Forelimb muscle (tissue), 1 donor: ENCODE data around the gene UNC80. TPM values are rescaled to one million over a fixed set of nuclear protein-coding genes. Genes with fewer than 3 reads are reported as not detected.

Experiments used
- DNase-seq: peaks from one replicate; pipeline ENCODE4 v3.0.0-alpha.2; 2013; ENCODE audit warnings: low read depth
- polyA plus RNA-seq: library from polyadenylated mRNA; unstranded; fragments of 120-200 nt; gene quantifications from one replicate; pipeline ENCODE4 v1.2.1, GENCODE V29; 2013; ENCODE audit not compliant: insufficient read length

UNC80 gene
- polyA plus RNA-seq, 1 donor: 2.4 TPM

DNA sequence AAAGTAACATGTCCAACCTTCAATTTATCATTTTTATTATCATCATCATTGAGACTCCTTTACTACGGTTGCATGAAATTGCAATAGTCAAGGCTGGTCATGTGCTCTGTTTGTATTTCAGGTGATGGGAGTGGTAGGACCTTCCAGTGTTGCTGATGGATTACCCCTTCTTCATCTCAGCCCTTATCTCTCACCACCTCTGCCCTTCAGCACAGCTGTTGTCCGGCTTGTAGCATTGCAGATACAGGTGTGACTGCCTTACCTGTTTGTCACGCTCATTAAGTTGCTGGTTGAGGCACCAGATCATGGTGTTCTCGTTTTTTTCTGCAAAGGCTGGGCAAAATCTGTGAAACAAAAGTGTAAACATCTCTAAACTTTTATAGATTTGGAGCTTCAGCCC is 199.1 kb downstream of the UNC80 start:
- no peak for DNase-seq

DNA sequence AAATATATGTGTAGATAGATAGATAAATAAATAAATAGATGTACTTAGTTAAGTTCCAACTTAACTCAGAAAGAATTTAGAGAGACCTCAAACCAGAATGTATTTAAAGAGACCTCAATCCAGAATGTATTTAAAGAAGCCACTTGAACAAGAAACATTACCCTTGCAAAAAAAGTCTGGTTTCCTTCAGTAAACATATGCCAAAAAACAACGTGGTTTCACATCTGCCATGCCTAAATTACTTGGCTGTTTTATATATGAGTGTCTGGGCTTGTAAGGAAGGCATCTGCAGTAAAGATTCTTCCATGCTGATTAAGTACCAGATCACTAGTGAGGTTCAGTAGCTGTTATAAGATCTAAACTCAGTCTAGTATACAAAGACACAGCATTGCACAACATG is 201.7 kb downstream of the UNC80 start:
- no peak for DNase-seq

GRCh38 chr2:209974576-209974975 is 202.9 kb downstream of the UNC80 start:
- DNase-seq: no peak

GRCh38 chr2:209976698-209977385 is 205.2 kb downstream of the UNC80 start:
- DNase-seq: no peak

- no peak for DNase-seq
Observed at GRCh38 chr2:209977386-209978239, 206.0 kb downstream of the UNC80 start.

DNA sequence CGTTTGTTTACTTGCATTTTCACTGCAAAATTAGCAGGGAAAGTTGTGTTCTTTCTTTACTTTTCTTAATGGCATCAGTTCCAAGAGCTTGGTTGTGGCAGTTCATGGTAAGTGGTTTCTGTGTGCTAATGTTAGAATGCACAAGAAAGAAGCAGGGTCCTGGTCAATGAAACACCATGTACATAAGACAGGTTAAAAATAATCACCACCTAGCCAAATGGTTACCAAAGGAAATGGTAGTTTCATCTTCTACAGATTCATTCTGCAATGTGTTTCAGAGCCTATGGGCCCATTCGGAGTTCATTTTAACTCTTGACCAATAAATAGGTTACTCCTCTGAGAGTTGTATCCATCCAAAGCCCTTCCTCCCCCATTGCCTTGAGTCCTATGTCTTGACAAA is 212.7 kb downstream of the UNC80 start:
- no peak for DNase-seq

DNA sequence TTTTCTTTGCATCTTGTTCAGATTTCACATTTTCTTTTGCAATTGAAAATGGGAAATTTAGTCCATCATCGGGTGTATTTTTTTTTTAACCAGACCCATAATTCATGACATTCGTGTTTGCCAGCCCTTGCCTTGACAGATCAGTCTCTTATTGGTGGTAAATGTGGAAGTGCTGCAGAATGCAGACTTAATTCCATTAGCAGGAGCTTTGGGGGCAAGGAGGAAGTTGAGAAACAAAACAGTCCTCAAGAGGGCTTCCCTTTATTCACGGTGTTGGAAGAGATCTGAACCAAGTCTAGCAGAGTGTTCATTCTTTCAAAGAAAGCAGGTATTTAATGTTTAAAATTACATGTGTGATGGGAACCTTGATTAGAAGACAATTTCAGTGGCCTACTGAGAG is 214.2 kb downstream of the UNC80 start:
- DNase-seq: no peak

GRCh38 chr2:209986415-209986814 is 214.8 kb downstream of the UNC80 start:
- no peak for DNase-seq

DNA sequence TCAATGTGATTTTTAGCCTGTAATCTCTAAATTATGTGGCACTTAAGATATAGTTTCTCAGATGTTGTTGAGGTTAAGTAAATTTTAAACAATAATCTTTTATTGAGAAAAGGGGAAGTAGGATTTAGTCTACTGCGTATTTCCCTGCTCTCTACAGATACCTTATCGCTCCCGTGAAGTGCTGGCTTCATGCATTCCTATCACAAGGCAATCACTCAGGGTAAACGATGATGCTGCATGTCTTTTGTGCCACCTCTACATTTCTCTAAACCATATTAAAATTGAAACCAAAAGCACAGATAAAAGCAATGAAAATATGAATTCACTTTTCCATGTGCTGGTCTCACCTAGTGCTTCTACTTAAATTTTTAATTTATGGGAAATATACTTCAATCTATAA is 216.4 kb downstream of the UNC80 start:
- no peak for DNase-seq

GRCh38 chr2:209990838-209991237 is 219.2 kb downstream of the UNC80 start:
- no peak for DNase-seq

GRCh38 chr2:209993968-209994367 is 222.3 kb downstream of the UNC80 start:
- no peak for DNase-seq

DNA sequence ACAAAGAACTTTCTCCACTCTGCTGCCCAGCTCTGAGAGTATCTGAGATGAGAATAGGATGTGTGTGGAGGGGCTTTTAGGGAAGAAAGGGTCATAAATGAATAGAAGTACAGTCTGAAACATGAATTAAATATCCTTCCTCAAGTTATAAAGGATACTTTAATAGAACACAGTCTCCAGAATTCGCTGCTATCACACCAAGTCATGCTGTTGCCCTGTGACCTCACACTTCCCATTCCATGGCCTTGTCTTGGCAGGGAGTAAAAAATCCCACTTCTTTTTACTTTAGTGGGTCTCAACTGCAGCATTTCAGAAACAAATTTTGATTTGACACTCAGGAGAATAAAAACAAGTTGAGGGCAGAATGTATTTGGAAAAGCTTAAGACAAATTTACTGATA is 227.0 kb downstream of the UNC80 start:
- DNase-seq: no peak

- no peak for DNase-seq
Observed at GRCh38 chr2:210000464-210001324, 229.1 kb downstream of the UNC80 start.

DNA sequence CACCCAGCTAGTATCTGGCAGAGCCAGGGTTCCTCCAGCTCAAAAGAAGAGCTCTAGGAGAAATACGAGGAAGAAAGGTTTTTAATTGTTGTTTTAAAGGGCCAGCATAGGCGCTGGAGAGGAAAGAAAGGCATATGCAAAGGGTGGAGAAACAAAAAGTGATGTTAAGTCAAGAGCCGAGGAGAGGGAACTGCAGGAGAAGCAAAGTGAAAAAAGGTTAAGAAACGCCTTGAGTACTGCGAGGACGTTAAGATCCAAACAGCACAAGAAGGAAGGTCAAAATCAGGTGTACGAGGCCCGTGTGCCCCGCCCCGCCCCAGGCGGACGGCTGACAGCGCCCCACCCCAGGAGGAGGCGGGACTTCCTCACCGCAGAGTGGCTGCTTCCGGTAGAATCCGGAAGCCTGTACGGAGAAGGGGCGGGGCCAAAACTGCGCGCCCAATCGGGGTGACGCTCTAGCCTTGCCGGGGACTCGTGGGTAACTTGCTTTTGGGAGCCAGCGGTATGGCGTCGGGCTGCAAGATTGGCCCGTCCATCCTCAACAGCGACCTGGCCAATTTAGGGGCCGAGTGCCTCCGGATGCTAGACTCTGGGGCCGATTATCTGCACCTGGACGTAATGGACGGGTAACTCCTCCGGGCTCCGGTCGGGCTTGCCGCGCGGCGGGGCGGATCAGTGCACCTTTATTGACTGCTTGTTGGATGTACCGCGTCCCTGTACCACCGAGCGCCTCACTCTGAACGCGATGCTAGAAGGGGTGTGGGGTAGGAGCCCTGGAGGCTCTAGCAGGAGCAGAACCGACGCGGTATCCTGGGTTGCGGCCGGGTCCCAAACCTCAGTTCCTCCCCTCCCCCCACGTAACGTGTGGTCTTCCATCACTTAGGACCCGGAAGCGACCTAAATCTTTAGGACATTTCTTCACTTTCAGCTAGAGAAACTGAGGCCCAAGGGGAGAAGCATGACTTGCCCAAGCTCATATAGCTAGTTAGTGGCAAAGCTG is 230.8 kb downstream of the UNC80 start, which contains the start of gene RPE:
Gene RPE (plus strand): TSS at position 481 of the 1,000 bp plus-strand sequence. CDS start 24 bp downstream, at position 505.
- DNase-seq: peak; percentile 83

- DNase-seq: no peak
Observed at GRCh38 chr2:210003359-210003758, 231.7 kb downstream of the UNC80 start.

GRCh38 chr2:210004881-210005280 is 233.2 kb downstream of the UNC80 start:
- no peak for DNase-seq

DNA sequence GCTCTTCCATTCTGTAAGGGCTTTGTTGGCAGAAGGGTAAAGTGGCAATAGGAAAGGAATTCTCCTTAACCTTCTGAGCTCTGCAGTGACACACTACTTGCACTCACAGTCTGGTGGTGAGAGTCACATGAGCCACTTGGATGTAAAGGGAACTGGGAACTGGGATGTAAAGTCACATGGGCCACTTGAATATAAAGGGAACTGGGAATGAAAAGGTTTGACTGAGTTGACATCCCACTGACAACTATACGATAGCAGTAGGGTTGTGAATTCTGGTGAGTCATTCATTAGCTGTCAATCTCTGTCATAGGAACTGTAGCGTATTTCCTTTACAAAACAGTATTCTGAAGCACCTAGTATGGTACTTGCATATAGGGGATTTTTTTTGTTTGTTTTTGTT is 236.3 kb downstream of the UNC80 start:
- DNase-seq: no peak

- DNase-seq: no peak
Observed at GRCh38 chr2:210009126-210009525, 237.5 kb downstream of the UNC80 start.

DNA sequence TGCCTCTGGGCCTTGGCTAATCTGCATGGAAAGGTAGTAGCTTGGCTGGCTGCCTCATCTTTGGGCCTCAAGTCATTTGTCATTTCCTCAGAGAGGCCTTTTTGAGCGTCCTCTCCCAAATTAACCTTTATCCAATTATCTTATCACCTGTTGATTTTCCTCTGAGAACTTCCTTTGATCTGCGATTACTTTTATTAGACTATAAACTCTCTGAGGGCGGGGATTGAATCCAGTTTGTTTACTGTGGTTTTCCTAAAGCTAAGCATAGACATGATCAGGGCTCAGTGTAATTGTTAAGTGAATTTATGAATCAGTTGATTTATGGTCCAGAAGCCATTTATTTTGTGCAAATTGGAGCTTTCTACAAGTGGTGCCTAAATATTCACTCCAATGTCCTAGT is 238.3 kb downstream of the UNC80 start:
- DNase-seq: no peak

DNA sequence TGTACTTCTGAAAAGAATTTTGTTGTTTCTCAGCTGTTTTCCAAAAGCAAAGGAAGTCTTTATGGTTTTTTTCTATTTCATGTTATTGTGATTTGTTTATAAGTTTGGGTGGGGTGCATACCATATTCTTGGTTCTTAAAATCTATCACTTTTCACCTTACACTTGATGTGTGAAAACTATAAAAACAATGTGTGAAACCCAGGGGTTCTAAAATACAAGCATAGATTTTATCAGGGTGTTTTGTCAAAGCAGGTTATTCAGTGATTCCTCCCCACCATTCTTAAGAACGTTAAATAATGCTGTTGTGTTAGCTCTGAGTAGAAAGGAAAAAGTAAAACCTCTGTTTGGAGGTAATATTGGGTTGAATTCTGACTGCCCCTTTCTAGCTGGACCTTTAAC is 248.5 kb downstream of the UNC80 start:
- DNase-seq: no peak

- DNase-seq: no peak
Observed at GRCh38 chr2:210022824-210023223, 251.2 kb downstream of the UNC80 start.
